AG09309 (cell line): Measurements from ENCODE around the gene BHLHE41.

Source experiments
- DNase-seq: peaks from one replicate; pipeline ENCODE4 v3.0.0-alpha.2; 2010; ENCODE audit warnings: low read depth
- H3K4me3 ChIP-seq: 2 replicates; pipeline ENCODE4 v1.5.1; 2011; ENCODE audit warnings: mild to moderate bottlenecking, low read depth, low read length, moderate library complexity; ENCODE audit not compliant: control insufficient read depth
- CTCF ChIP-seq: IDR thresholded peaks from 2 replicates; pipeline ENCODE4 v1.5.1; 2011; ENCODE audit warnings: mild to moderate bottlenecking, low read depth, low read length, inconsistent platforms; ENCODE audit not compliant: insufficient read depth, control insufficient read depth; ENCODE audit errors: missing control alignments

The BHLHE41 gene

GRCh38 chr12:26109343-26109881 lies 15.4 kb downstream of the BHLHE41 start:
- H3K4me3 ChIP-seq, result no peak overlapping the region
- DNase-seq, result no peak
- TF ChIP-seq CTCF, result no peak

- TF ChIP-seq CTCF, result no peak
- H3K4me3 ChIP-seq, result no peak overlapping the region
- no peak for DNase-seq
Measured at GRCh38 chr12:26108915-26109314, 15.9 kb downstream of the BHLHE41 start.

- no peak for TF ChIP-seq CTCF
- no peak for DNase-seq
Measured at GRCh38 chr12:26106347-26106746, 18.5 kb downstream of the BHLHE41 start.

GRCh38 chr12:26102953-26103352 lies 21.9 kb downstream of the BHLHE41 start:
- no peak for DNase-seq
- no peak overlapping the region for H3K4me3 ChIP-seq
- no peak for TF ChIP-seq CTCF

More at GRCh38 chr12:26106347-26106746, 18.5 kb downstream of the BHLHE41 start:
- H3K4me3 ChIP-seq, result no peak overlapping the region

GRCh38 chr12:26101763-26102162 lies 23.1 kb downstream of the BHLHE41 start:
- H3K4me3 ChIP-seq, result no peak overlapping the region
- DNase-seq, result no peak
- TF ChIP-seq CTCF, result no peak

GRCh38 chr12:26101350-26101734 lies 23.5 kb downstream of the BHLHE41 start:
- no peak overlapping the region for H3K4me3 ChIP-seq
- TF ChIP-seq CTCF, result no peak
- no peak for DNase-seq

GRCh38 chr12:26100666-26101349 lies 24.0 kb downstream of the BHLHE41 start:
- H3K4me3 ChIP-seq, result no peak overlapping the region
- DNase-seq, result no peak
- no peak for TF ChIP-seq CTCF
